Suprapubic skin (tissue), 4 donors: ENCODE measurements around the gene CREG2.

ENCODE experiments used
- POLR2A ChIP-seq, 2 donors: fragments of 450-650 bp; IDR thresholded peaks; one replicate each; pipeline ENCODE4 v1.6.1; 2017; ENCODE audit warnings: antibody characterized with exemption in 2 of 2, mild to moderate bottlenecking in 2 of 2, moderate library complexity in 2 of 2
- POLR2AphosphoS5 ChIP-seq, 3 donors: sonication (generic); formaldehyde crosslinking; IDR thresholded peaks; one replicate each; pipeline ENCODE4 v1.6.1; 2017; ENCODE audit warnings: antibody characterized with exemption in 3 of 3
- TF ChIP-seq, protein P1 (sequence below), 2 donors: fragments of 200-600 bp in 1 of 2; fragments of 450-650 bp in 1 of 2; sonication (generic) in 1 of 2; IDR thresholded peaks; one replicate each; pipeline ENCODE4 v1.5.1; 2016 to 2019; ENCODE audit warnings: antibody characterized with exemption in 2 of 2, mild to moderate bottlenecking in 1 of 2, moderate library complexity in 1 of 2

DNA sequence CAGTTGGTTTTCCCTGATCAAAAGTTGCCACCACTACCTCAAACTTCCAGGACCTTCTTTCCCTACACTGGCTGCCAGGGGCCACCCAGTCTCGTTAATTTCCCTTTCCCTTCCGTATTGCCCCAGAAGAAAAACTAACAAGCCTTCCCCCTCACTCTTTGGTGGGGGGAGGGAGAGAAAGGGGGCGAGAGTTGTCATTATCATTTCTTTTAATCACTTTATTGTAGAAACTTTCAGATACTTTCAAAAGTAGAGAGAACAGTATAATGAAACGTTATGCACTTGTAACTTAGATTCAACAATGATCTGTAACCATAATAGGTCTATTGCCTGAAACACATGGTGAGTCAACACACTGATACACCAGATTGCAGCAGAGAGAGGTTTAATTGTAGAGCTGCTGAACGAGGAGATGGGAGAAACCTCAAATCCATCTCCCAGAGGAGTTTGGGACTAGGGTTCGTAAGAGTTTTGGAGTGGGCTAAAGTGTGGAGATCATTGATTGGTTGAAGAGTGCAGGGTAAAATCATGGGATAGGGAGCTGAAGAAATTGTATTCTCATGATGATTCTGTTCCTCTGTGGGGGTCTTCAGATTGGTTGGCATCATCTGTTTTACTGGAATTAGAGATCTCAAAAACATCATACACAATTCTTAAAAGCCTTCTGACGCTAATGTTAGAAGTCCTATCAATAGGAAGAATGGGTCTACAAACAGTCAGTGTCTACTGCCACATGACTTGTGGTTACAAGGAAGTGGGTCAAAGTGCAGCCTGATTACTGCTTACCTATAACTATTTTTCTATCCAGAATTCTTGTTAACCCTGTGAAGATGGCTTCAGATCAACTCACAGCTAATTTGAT lies 76.2 kb downstream of the CREG2 start:
- TF ChIP-seq, protein P1, sequence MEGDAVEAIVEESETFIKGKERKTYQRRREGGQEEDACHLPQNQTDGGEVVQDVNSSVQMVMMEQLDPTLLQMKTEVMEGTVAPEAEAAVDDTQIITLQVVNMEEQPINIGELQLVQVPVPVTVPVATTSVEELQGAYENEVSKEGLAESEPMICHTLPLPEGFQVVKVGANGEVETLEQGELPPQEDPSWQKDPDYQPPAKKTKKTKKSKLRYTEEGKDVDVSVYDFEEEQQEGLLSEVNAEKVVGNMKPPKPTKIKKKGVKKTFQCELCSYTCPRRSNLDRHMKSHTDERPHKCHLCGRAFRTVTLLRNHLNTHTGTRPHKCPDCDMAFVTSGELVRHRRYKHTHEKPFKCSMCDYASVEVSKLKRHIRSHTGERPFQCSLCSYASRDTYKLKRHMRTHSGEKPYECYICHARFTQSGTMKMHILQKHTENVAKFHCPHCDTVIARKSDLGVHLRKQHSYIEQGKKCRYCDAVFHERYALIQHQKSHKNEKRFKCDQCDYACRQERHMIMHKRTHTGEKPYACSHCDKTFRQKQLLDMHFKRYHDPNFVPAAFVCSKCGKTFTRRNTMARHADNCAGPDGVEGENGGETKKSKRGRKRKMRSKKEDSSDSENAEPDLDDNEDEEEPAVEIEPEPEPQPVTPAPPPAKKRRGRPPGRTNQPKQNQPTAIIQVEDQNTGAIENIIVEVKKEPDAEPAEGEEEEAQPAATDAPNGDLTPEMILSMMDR (IDR thresholded peaks at IDR 0.05), result no peak
- TF ChIP-seq POLR2A (IDR thresholded peaks at IDR 0.05) (no peak), POLR2AphosphoS5 (IDR thresholded peaks at IDR 0.05) (no peak)
